ENCODE data around the gene RELN.

The RELN gene

DNA sequence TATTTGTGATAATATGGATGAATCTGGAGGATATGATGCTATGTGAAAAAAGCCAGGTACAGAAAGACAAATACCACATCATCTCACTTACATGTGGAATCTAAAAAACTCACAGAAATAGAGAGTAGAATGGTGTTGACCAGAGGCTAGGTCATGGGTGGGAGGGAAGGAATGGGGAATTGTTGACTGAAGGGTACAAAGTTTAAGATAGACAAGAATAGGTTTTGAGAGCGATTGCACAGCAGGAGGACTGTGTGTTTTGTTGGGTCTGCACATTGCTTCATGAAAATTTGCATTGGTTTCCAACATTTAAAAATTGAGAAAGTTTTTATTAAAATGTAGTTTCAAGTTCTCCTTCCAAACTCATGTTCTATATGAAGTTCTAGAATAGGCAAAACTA, 551.8 kb downstream of the RELN start:
- no peaks in the 10 kb centered on the region for H3K36me3 Mint-ChIP-seq (ENCODE audit: low read depth)
- no peak for DNase-seq
- TF ChIP-seq CTCF (IDR thresholded peaks at IDR 0.05): no peak
- H3K4me1 Mint-ChIP-seq: no peaks in the 10 kb centered on the region
- H3K27ac Mint-ChIP-seq: no peak overlapping the region
- H3K27me3 Mint-ChIP-seq (ENCODE audit: low read depth, poor library complexity): peaks cover 59% of the 10 kb centered on the region
- peaks cover 14% of the 10 kb centered on the region for H3K9me3 Mint-ChIP-seq
- no peak overlapping the region for H3K4me3 Mint-ChIP-seq

- peaks cover 14% of the 10 kb centered on the region for H3K9me3 Mint-ChIP-seq
- no peaks in the 10 kb centered on the region for H3K36me3 Mint-ChIP-seq (ENCODE audit: low read depth)
- H3K27me3 Mint-ChIP-seq (ENCODE audit: low read depth, poor library complexity): peaks cover 30% of the 10 kb centered on the region
- no peaks in the 10 kb centered on the region for H3K4me1 Mint-ChIP-seq
- H3K27ac Mint-ChIP-seq: no peak overlapping the region
- no peak for DNase-seq
- no peak for TF ChIP-seq CTCF (IDR thresholded peaks at IDR 0.05)
- H3K4me3 Mint-ChIP-seq: no peak overlapping the region
These were observed 556.7 kb downstream of the RELN start for GRCh38 chr7:103432712-103433111.

- no peak overlapping the region for H3K27ac Mint-ChIP-seq
- H3K9me3 Mint-ChIP-seq: no peaks in the 10 kb centered on the region
- DNase-seq: no peak
- no peaks in the 10 kb centered on the region for H3K4me1 Mint-ChIP-seq
- TF ChIP-seq CTCF (IDR thresholded peaks at IDR 0.05): no peak
- no peaks in the 10 kb centered on the region for H3K36me3 Mint-ChIP-seq (ENCODE audit: low read depth)
- peaks cover 24% of the 10 kb centered on the region for H3K27me3 Mint-ChIP-seq (ENCODE audit: low read depth, poor library complexity)
- H3K4me3 Mint-ChIP-seq: no peak overlapping the region
These were observed 564.3 kb downstream of the RELN start for GRCh38 chr7:103425177-103425576.

- TF ChIP-seq CTCF (IDR thresholded peaks at IDR 0.05): no peak
- no peak for DNase-seq
- H3K4me3 Mint-ChIP-seq: no peak overlapping the region
- peaks cover 18% of the 10 kb centered on the region for H3K27me3 Mint-ChIP-seq (ENCODE audit: low read depth, poor library complexity)
- H3K4me1 Mint-ChIP-seq: no peaks in the 10 kb centered on the region
- H3K9me3 Mint-ChIP-seq: peaks cover 6% of the 10 kb centered on the region
- H3K27ac Mint-ChIP-seq: no peak overlapping the region
- H3K36me3 Mint-ChIP-seq (ENCODE audit: low read depth): no peaks in the 10 kb centered on the region
These were observed 565.8 kb downstream of the RELN start for GRCh38 chr7:103423467-103424179.
